GM23248 (cell line): ENCODE measurements around the gene REP15. TPM values are rescaled to one million over a fixed set of nuclear protein-coding genes. Genes with fewer than 3 reads are reported as not detected.

Source experiments
- DNase-seq: peaks from one replicate; pipeline ENCODE4 v3.0.0-alpha.2; 2015
- H2AFZ ChIP-seq: fragments of 200-600 bp; sonication (generic); 2 replicates; pipeline ENCODE4 v1.6.1; 2016; ENCODE audit warnings: antibody characterized with exemption
- H3F3A ChIP-seq: fragments of 200-600 bp; sonication (generic); 2 replicates; pipeline ENCODE4 v1.6.1; 2016; ENCODE audit warnings: mild to moderate bottlenecking, antibody characterized with exemption, mixed run types; ENCODE audit not compliant: insufficient read depth
- H3K27ac ChIP-seq: fragments of 200-600 bp; sonication (generic); 2 replicates; pipeline ENCODE4 v1.5.1; 2016; ENCODE audit warnings: mild to moderate bottlenecking
- H3K27me3 ChIP-seq: fragments of 200-600 bp; sonication (generic); replicated peaks from 2 replicates; pipeline ENCODE4 v1.6.1; 2016; ENCODE audit warnings: mild to moderate bottlenecking; ENCODE audit not compliant: insufficient read depth
- H3K36me3 ChIP-seq: fragments of 200-600 bp; sonication (generic); 2 replicates; pipeline ENCODE4 v1.6.1; 2016; ENCODE audit warnings: low read depth, mild to moderate bottlenecking
- H3K4me1 ChIP-seq: fragments of 200-600 bp; sonication (generic); 2 replicates; pipeline ENCODE4 v1.6.1; 2016; ENCODE audit warnings: mild to moderate bottlenecking; ENCODE audit not compliant: insufficient read depth
- H3K4me2 ChIP-seq: fragments of 200-600 bp; sonication (generic); one replicate; pipeline ENCODE4 v1.6.1; 2016; ENCODE audit warnings: mild to moderate bottlenecking; ENCODE audit not compliant: unreplicated experiment
- H3K4me3 ChIP-seq: fragments of 200-600 bp; sonication (generic); 2 replicates; pipeline ENCODE4 v1.5.1; 2016; ENCODE audit warnings: mild to moderate bottlenecking
- H3K79me2 ChIP-seq: fragments of 200-600 bp; sonication (generic); 2 replicates; pipeline ENCODE4 v1.6.1; 2016; ENCODE audit warnings: mild to moderate bottlenecking; ENCODE audit not compliant: insufficient read depth
- H3K9ac ChIP-seq: fragments of 200-600 bp; sonication (generic); 2 replicates; pipeline ENCODE4 v1.6.1; 2016; ENCODE audit warnings: mild to moderate bottlenecking
- H3K9me2 ChIP-seq: fragments of 200-600 bp; sonication (generic); 2 replicates; pipeline ENCODE4 v1.6.1; 2016; ENCODE audit warnings: mixed run types, mild to moderate bottlenecking, moderate library complexity; ENCODE audit not compliant: insufficient read depth
- H3K9me3 ChIP-seq: fragments of 200-600 bp; sonication (generic); one replicate; pipeline ENCODE4 v1.6.1; 2017; ENCODE audit warnings: low read depth
- H4K20me1 ChIP-seq: fragments of 200-600 bp; sonication (generic); 2 replicates; pipeline ENCODE4 v1.6.0; 2016; ENCODE audit not compliant: insufficient read depth
- EZH2 ChIP-seq: fragments of 200-600 bp; sonication (generic); IDR thresholded peaks from 2 replicates; pipeline ENCODE4 v1.6.1; 2018; ENCODE audit warnings: antibody characterized with exemption, mild to moderate bottlenecking; ENCODE audit not compliant: insufficient read depth, poor library complexity, severe bottlenecking
- EZH2phosphoT487 ChIP-seq: fragments of 200-600 bp; sonication (generic); IDR thresholded peaks from 2 replicates; pipeline ENCODE4 v1.6.1; 2018; ENCODE audit warnings: antibody characterized with exemption, moderate library complexity, mild to moderate bottlenecking, low read depth; ENCODE audit not compliant: insufficient read depth
- WGBS, 2 experiments: methylation state at CpG; one replicate each; pipeline ENCODE4 v1.1.6; 2015 to 2017; ENCODE audit warnings: low lambda C conversion rate in 2 of 2, low coverage in 1 of 2; ENCODE audit errors: missing lambda C conversion rate in 2 of 2; 5-methylcytosine and 5-hydroxymethylcytosine counted together
- in situ Hi-C: fragments of 300-500 bp; cut with MboI; formaldehyde crosslinking; loops from 2 replicates; pipeline ENCODE4 v1.15.0; 2020
- polyA plus RNA-seq: library from polyadenylated mRNA; unstranded; fragments of >200 nt; fragmentation: Nextera tagmentation; extraction: Ambion mirVana; gene quantifications from 2 replicates; pipeline ENCODE4 v1.2.1, GENCODE V29; 2016
- total RNA-seq: library from RNA; depleted of rRNA; stranded (reverse); fragments of >200 nt; shearing (Covaris generic); gene quantifications from 2 replicates; pipeline ENCODE4 v1.2.3, GENCODE V29; 2014

The REP15 gene
- total and polyA plus RNA-seq, 2 experiments from 2014 or later: 0.54 to 0.60 TPM

GRCh38 chr12:27667540-27667939 is 28.7 kb upstream of the REP15 start:
- H4K20me1 ChIP-seq: no peaks in the 10 kb centered on the region
- no peaks in the 10 kb centered on the region for H3K27me3 ChIP-seq
- peaks cover 13% of the 10 kb centered on the region for H3K4me1 ChIP-seq
- H3K36me3 ChIP-seq: peaks cover 71% of the 10 kb centered on the region
- no peak overlapping the region for H3K4me2 ChIP-seq
- in situ Hi-C loops: no loop called here
- H2AFZ ChIP-seq: no peak overlapping the region
- TF ChIP-seq EZH2phosphoT487: no peak
- TF ChIP-seq EZH2: no peak
- H3K9me2 ChIP-seq: no peaks in the 10 kb centered on the region
- DNase-seq: peak; percentile 97
- H3K4me3 ChIP-seq: no peak overlapping the region
- peak overlapping the region; percentile 71 for H3K27ac ChIP-seq
- 29 to 32% methylated on average over 6 of the region's 6 CpGs for WGBS, 2 experiments
- peak overlapping the region; percentile 30; the same call in 1 of the 2 replicates for H3K9ac ChIP-seq
- peaks cover 8% of the 10 kb centered on the region; the same call in 1 of the 2 replicates for H3K79me2 ChIP-seq
- H3K9me3 ChIP-seq: no peaks in the 10 kb centered on the region
- H3F3A ChIP-seq: peaks cover 48% of the 10 kb centered on the region

- H3K4me3 ChIP-seq: no peak overlapping the region
- no peak overlapping the region for H3K9ac ChIP-seq
- peaks cover 18% of the 10 kb centered on the region for H3F3A ChIP-seq
- peaks cover 69% of the 10 kb centered on the region for H3K36me3 ChIP-seq
- H4K20me1 ChIP-seq: no peaks in the 10 kb centered on the region
- in situ Hi-C loops: no loop called here
- WGBS, 2 experiments: 94% methylated on average over 4 of the region's 4 CpGs
- no peaks in the 10 kb centered on the region for H3K9me2 ChIP-seq
- no peak overlapping the region for H3K27ac ChIP-seq
- TF ChIP-seq EZH2phosphoT487: no peak
- no peak for TF ChIP-seq EZH2
- H2AFZ ChIP-seq: no peak overlapping the region
- H3K79me2 ChIP-seq: 0 out of 2 replicates have a peak, but pooled peaks cover 4% of the 10 kb centered on the region
- no peaks in the 10 kb centered on the region for H3K27me3 ChIP-seq
- no peak overlapping the region for H3K4me2 ChIP-seq
- no peaks in the 10 kb centered on the region for H3K9me3 ChIP-seq
- DNase-seq: no peak
- peaks cover 8% of the 10 kb centered on the region for H3K4me1 ChIP-seq
These were observed 24.2 kb upstream of the REP15 start for GRCh38 chr12:27672051-27672450.

GRCh38 chr12:27672643-27673042 is 23.6 kb upstream of the REP15 start:
- H4K20me1 ChIP-seq: no peaks in the 10 kb centered on the region
- peaks cover 4% of the 10 kb centered on the region for H3K4me1 ChIP-seq
- TF ChIP-seq EZH2phosphoT487: no peak
- TF ChIP-seq EZH2: no peak
- H3K9me2 ChIP-seq: no peaks in the 10 kb centered on the region
- H3K9ac ChIP-seq: no peak overlapping the region
- no peak overlapping the region for H3K4me2 ChIP-seq
- 11% methylated on average over 1 of the region's 1 CpG for WGBS, 2 experiments
- H3K27ac ChIP-seq: no peak overlapping the region
- no peaks in the 10 kb centered on the region for H3K9me3 ChIP-seq
- no peak overlapping the region for H2AFZ ChIP-seq
- no peaks in the 10 kb centered on the region for H3K27me3 ChIP-seq
- peaks cover 14% of the 10 kb centered on the region for H3F3A ChIP-seq
- no peak for DNase-seq
- H3K4me3 ChIP-seq: no peak overlapping the region
- in situ Hi-C loops: no loop called here
- H3K79me2 ChIP-seq: 0 out of 2 replicates have a peak, but pooled peaks cover 4% of the 10 kb centered on the region
- H3K36me3 ChIP-seq: peaks cover 74% of the 10 kb centered on the region

- Histone ChIP-seq H3K36me3 (peaks cover 75% of the 10 kb centered on the region), H4K20me1 (no peaks in the 10 kb centered on the region), H2AFZ (no peak overlapping the region), H3K4me2 (no peak overlapping the region), H3K4me1 (no peaks in the 10 kb centered on the region), H3K27me3 (no peaks in the 10 kb centered on the region), H3F3A (peaks cover 9% of the 10 kb centered on the region), H3K9ac (no peak overlapping the region), H3K9me2 (no peaks in the 10 kb centered on the region), H3K9me3 (no peaks in the 10 kb centered on the region), H3K79me2 (0 out of 2 replicates have a peak, but pooled peaks cover 4% of the 10 kb centered on the region), H3K27ac (no peak overlapping the region), H3K4me3 (no peak overlapping the region)
- no peak for DNase-seq
- in situ Hi-C loops: no loop called here
- no peak for TF ChIP-seq EZH2phosphoT487
- no peak for TF ChIP-seq EZH2
- 24 to 33% methylated on average over 3 of the region's 3 CpGs for WGBS, 2 experiments
These were observed 23.0 kb upstream of the REP15 start for GRCh38 chr12:27673101-27673718.

- Histone ChIP-seq H3K9ac (no peak overlapping the region), H4K20me1 (no peaks in the 10 kb centered on the region), H3K9me3 (no peaks in the 10 kb centered on the region), H3K27me3 (no peaks in the 10 kb centered on the region), H3K9me2 (no peaks in the 10 kb centered on the region), H3K79me2 (no peaks in the 10 kb centered on the region), H2AFZ (no peak overlapping the region), H3K36me3 (peaks cover 72% of the 10 kb centered on the region), H3K4me1 (no peaks in the 10 kb centered on the region), H3K27ac (no peak overlapping the region), H3K4me2 (no peak overlapping the region), H3K4me3 (no peak overlapping the region), H3F3A (peaks cover 11% of the 10 kb centered on the region)
- 60 to 75% methylated on average over 2 of the region's 2 CpGs for WGBS, 2 experiments
- in situ Hi-C loops: no loop called here
- TF ChIP-seq EZH2phosphoT487 (no peak), EZH2 (no peak)
- no peak for DNase-seq
These were observed 21.3 kb upstream of the REP15 start for GRCh38 chr12:27674989-27675388.
